K562 (cell line): Measurements from ENCODE around the gene AKNA.

Experiments
- CTCF ChIP-seq, 3 experiments: IDR thresholded peaks in 2 of 3; conservative IDR thresholded peaks in 1 of 3; 2 replicates each; pipeline ENCODE4 v1.5.1; 2011 to 2012; ENCODE audit warnings: low read length in 3 of 3, mild to moderate bottlenecking in 3 of 3, control low read depth in 2 of 3, improper control_type of control experiment in 1 of 3, inconsistent platforms in 1 of 3, low read depth in 1 of 3, mixed read lengths in 1 of 3, moderate library complexity in 1 of 3; ENCODE audit not compliant: insufficient read depth in 2 of 3
- TAF1 ChIP-seq: IDR thresholded peaks from 2 replicates; pipeline ENCODE4 v1.6.1; 2011; ENCODE audit warnings: mild to moderate bottlenecking, low read length, moderate library complexity; ENCODE audit not compliant: insufficient read depth, control insufficient read depth, severe bottlenecking; ENCODE audit errors: extremely low read depth
- TEAD4 ChIP-seq, 2 experiments: sonication (generic) in 1 of 2; formaldehyde crosslinking in 1 of 2; IDR thresholded peaks; 2 replicates each; pipeline versions ENCODE4 v1.6.1 to v1.8.0; 2012 to 2022; ENCODE audit warnings: borderline replicate concordance in 1 of 2, inconsistent platforms in 1 of 2, low read length in 1 of 2, mild to moderate bottlenecking in 1 of 2, missing genetic modification reagents in 1 of 2

GRCh38 chr9:114330636-114331035 lies 57.1 kb downstream of the AKNA start:
- TF ChIP-seq TAF1: no peak
- no peak for TF ChIP-seq TEAD4 (IDR thresholded peaks at IDR 0.05; ENCODE audit: low read length)
- TF ChIP-seq TEAD4 (CRISPR knock-in tag; IDR thresholded peaks at IDR 0.05; ENCODE audit: borderline replicate concordance): no peak
- no peak for TF ChIP-seq CTCF (IDR thresholded peaks at IDR 0.05 in 2 of 3, conservative IDR thresholded peaks at IDR 0.05 in 1 of 3; ENCODE audit: insufficient read depth in 2 of 3, low read depth in 1 of 3, low read length in 3 of 3)
